Inflammatory macrophage (primary cell): ENCODE measurements around the gene LRBA.
"Not testable (repeated sequence)": the region's sequence is repeated elsewhere in the genome, so short reads cannot be mapped to it uniquely, and the experiment has no call there.

Experiments
- DNase-seq, 2 donors: peaks; one replicate each; pipeline ENCODE4 v3.0.0-alpha.2; 2020 to 2022

The LRBA gene

DNA sequence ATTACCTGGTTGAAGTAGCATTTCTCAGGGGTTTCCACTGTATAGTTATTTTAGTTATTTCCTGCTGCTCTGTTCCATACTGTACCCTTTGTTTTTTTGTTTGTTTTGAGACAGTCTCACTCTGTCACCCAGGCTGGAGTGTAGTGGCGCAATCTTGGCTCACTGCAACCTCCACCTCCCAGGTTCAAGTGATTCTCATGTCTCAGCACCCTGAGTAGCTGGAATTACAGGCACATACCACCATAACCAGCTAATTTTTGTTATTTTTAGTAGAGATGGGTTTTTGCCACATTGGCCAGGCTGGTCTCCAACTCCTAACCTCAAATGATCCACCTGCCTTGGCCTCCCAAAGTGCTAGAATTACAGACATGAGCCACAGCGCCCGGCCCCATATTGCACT is 457.3 kb downstream of the LRBA start:
- not testable (repeated sequence) for DNase-seq

DNA sequence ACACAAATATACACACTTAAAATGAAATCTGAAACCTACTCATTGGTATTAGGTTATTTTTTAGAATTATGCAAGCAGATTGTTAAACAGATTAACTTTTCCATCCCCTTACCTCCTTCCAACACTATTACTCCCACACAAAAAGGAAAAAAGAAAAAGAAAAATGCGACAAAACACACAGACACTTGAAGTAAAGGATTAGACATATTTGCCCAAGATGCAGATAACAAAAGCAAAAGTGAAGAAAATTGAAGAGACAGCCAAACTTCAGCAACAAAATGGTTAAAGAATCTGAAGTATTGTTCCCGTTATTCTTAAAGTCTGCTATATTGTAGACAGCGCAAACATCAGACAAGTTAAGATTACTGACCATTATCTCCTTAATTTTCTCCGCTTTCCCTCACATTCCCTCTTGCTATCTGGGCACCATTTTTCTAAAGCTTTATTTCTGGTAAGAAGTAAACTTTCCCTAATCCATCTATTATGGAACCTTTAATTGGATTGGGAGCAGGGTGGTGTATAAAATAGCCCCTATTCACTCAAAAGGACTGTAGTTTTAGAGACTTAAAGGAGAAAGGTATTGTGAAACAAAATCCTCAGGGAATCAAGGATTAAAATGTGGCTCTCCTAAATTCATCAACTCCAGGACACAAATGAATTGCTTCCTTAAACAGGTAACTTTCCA is 467.8 kb downstream of the LRBA start:
- no peak for DNase-seq

DNA sequence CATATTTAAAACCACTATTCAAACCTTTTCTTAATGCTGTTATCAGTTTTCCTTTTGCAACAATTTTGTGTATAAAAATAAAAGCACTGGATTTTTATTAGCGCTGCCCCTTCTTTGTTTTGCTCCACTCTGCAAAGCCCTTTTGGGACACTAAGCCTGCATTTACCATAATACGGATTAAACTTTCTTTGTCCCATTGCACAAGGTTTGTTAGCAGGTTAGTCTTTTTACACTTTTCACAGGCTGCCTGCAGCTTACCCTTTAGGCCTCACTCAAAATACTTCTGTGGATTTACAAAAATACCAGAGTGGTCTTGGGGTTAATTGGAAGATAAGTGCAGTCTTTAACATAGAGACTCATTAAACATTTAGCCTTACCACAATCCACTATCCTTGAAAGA is 468.8 kb downstream of the LRBA start:
- DNase-seq, result no peak

DNA sequence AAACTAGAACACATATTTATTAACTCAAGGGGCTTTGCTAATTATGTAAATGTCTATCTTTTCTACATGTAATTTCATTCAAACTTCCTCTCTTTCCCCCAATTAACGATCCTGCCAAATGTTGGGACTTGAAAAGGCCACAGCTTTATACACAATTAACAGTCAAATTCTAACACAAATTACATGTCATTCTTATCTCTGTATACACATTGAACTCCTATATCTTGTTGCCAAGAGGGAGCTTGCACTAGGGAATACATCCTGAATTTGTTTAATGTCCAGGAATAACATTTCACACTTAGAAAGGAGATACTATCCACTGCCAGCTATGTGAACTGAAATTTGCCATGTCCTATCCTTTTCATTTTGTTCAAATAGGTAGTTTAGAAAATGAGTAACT is 472.0 kb downstream of the LRBA start:
- no peak for DNase-seq

DNA sequence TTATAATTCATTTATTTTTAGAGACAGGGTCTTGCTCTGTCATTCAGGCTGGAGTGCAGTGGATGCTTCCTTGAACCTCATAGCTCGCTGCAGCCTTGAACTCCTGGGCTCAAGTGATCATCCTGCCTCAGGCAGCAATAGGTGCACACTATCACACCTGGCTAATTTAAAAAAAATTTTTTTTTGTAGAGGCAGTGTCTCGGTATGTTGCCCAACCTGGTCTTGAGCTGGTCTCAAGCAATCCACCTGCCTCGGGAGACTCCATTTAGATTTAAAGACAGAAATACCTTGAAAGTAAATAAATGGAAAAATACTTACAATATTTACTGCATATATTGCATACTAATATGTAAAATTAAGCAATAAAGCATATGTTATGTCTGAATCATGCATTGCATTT is 473.4 kb downstream of the LRBA start:
- DNase-seq, result no peak

DNA sequence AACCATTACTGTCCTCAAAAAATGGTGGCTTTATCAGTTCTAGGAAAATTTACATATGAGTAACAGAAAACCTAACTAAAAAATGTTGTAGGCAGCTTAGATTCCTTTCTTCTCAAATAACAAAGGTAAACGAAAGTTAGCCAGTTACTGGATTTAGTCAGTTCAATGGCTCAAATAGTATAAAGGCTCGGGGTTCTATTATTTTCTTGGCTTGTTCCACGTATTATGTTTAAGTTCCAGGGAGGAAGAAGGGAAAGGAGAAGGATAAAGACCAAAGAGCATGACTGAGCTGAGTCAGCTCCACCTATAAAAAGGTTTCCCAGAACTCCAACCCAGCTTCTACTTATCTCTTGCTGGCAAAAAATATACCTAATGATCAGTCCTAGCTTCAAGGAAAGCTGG is 474.1 kb downstream of the LRBA start:
- no peak for DNase-seq

DNA sequence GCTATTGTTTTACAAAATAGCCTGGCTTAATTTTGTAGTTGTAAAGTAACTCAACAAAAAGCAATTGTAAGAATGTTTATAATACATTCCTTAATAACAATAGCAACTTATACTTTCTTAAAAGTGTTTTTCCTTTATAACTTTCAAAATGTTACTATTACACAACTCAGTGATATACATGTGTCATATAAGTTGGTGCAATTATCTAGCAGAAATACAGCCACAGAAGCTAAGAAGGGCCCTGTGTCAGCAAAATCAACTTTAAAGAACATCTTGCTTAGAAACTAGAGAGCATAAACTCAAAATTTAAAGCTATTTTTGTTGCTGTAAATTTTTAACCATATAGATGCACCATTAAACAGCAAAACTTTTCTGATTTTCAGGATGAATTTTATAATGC is 474.5 kb downstream of the LRBA start:
- DNase-seq, result no peak

DNA sequence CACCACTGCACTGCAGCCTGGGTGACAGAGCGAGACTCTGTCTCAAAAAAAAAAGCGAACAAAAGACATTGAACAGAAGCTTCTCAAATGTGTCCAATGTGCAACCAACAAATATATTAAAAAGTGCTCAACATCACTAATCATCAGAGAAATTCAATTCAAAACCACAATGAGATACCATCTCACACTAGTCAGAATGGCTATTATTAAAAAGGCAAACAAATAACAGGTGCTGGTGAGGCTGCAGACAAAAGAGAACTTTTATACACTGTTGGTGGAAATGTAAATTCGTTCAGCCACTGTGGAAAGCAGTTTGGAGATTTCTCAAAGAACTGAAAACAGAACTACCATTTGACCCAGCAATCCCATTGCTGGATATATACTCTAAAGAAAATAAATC is 477.2 kb downstream of the LRBA start:
- not testable (repeated sequence) for DNase-seq

DNA sequence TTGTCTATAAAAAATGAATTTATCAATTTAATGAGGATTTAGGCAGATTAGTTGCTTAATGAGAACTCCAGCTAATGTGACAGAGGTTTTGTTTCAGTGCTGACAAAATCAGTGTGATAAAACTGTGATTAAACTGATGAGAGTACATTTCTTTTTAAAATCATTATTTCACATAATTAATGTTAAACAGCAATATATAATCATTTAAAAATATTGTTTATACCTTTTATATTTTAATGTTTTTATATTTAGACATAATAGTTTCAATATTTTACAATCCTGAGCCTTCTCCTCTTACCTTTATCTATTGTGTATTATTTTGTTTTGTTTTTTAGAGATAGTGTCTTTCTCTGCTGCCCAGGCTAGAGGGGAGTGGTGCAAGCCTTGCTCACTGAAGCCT is 480.3 kb downstream of the LRBA start:
- DNase-seq, result no peak

DNA sequence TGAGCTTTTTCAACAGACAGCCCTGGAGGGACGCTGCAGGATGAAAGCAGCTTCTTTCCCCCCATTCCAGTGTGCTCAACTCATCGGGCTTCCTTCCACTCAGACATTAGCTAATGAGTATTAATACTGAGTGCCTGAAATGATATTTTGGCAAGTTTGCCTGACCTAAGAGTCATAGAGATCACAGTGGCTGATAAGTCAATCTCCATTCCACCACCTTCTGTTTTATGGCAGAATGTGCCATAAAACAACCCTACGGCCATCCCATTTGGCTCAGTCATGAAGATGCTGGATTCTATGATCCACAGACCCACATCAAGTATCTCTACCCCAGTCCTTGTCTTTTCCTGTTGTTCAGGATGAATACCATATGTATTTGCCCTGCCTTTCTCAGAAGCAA is 481.4 kb downstream of the LRBA start:
- DNase-seq, result no peak

DNA sequence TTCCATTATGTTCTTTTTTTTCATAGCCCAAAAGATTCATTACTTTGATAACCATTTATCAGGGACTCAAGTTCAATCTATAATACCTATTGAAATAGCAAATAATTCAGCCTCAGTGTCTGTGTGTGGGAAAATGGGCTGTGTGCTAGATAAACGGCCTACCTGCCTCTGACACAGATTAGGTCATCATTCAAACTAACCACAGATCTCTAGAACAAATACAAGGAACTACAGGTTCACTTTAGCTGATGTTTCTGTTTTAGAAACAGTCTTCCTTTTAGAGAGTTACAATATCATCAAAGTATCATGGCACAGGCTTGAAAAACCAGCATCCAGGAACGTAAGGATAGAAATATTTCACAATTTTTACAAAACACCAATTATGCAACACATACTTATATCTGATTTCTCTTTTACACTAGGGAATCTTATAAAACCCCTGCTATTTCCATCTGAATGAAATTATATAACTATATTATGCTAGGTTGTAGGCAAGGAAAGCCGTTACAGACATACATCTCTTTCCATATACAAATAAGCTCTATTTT is 489.7 kb downstream of the LRBA start:
- no peak for DNase-seq

DNA sequence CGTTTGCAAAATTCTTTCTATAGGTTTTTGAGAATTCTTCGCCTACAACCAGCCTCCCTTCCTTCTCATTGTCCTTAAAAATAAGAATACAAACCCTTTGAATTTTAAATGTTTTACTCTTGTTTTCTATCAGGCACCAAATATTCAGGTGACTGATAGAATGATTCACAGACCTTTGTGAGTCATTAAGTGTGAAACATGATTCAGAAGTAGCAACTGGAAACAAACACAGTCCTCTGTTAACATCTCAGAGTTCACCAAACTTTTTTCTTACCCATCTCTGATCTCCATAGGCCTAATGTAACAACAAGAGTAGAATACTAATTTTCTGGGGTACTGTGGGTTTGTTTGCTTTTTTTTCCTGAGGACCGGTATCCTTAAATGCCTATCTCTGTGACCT is 496.5 kb downstream of the LRBA start:
- no peak for DNase-seq

DNA sequence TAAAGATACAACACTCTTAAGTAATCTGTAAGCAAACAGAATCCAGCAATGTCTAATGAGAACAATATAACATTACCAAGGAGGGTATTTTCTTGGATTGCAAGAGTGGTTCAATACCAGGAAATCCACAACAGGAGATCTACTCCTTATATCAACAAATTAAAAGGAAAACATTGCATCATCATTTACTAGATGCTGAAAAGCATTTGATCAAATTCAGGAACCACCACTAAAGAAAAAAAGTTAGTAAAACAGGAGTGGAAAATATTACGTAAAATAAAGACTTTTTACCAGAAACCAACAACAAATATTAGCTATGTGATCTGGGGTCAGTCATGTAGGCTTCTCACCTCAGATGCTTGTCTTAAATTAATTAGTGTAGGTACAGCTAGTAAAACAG is 499.9 kb downstream of the LRBA start:
- DNase-seq, result no peak

DNA sequence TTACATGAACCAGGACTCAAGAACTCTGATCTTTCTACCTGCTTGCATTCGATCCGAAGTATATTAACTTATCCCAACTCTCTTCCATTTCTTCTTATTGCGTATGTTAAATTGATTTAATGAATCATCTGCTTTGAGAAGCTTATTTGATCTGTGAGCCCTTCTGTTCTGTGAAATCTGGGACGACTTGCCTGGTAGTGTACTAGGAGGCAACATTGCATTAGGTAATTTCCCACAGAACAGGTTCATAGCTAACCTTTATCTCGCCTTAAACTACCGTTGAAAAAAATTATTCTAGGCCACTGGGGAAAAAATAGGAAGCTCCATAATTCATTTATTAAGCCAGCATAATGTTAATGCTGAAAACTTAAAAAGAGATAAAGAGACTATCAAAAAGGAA is 500.4 kb downstream of the LRBA start:
- DNase-seq, result no peak

DNA sequence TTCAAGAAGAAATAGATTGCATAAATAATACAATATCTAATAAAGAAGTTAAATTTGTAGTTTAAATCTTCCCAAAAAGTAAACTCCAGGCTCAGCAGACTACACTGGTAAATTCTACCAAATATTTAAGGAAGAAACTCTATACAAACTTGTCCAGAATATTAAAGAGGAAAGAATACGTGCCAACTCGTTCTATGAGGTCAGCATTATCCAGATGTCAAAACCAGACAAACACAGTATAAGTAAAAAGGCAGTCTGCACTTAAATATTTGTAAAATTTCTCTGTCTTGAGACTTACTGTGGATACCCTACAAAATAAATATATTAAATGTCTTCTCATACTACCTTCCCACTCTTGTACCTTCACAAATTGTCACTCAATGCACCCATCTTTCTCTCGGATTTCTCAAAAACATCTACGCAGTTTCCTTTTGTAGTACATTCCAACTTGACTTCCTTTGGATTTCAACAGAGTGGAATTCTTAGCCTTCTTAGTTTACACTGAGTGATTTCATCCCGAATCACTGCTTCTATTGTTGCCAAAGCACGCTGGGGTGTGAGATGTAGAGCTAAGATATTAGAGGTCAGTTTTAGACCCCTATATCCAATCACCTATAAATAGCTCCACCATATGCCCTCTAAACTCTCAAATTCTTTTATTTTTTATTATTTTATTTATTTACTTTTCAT is 504.8 kb downstream of the LRBA start:
- no peak for DNase-seq

DNA sequence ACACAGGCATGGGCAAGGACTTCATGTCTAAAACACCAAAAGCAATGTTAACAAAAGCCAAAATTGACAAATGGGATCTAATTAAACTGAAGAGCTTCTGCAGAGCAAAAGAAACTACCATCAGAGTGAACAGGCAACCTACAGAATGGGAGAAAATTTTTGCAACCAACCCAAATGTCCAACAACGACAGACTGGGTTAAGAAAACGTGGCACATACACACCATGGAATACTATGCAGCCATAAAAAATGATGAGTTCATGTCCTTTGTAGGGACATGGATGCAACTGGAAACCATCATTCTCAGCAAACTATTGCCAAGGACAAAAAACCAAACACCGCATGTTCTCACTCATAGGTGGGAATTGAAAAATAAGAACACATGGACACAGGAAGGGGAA is 507.4 kb downstream of the LRBA start:
- not testable (repeated sequence) for DNase-seq

DNA sequence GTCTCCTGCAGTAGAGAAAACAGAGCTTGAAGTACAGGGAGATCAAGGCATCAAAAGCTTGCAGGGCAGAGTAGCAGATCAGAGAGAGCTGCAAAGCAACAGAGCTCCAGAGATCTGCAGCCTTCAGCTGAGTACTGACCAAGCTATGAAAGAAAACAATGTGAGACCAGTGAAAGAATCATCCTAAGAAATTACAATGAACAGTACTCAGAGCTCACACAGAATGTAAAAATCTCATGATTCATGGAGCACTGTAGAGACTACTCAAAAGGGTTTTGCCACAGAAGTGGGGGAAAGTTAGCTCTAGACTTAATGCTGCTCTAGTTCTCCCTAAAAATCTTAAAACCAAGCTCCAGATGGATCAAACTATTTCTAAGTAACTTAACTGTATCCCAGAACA is 513.1 kb downstream of the LRBA start:
- no peak for DNase-seq

DNA sequence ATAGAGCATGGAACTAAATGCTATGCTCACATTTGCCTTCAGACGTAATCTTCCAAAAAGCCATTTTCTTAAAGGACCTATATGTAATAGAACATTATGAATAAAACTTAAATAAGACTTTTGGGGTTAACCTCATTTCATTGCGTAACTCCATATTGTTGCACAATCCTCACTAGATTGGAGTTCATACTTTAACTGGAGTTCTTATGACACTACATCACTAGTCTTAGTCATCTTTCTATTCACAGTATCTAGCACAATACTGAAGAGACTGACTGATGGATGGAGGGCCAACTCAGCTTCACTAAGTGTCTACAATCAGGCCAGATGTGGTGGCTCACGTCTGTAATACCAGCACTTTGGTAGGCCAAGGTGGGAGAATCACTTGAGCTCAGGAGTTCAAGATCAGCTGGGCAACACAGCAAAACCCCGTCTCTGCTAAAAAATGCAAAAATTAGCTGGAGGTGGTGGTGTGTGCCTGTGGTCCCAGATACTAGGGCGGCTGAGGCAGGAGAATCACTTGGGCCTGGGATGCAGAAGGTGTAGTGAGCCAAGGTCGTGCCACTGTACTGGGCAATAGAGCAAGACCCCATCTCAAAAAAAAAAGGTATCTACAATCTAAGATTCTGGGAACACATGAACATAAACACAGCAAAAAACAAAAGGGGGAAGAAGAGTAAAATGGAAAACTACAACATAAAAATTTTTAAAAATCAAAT is 513.9 kb downstream of the LRBA start:
- peak; percentile 57 to 76 for DNase-seq

DNA sequence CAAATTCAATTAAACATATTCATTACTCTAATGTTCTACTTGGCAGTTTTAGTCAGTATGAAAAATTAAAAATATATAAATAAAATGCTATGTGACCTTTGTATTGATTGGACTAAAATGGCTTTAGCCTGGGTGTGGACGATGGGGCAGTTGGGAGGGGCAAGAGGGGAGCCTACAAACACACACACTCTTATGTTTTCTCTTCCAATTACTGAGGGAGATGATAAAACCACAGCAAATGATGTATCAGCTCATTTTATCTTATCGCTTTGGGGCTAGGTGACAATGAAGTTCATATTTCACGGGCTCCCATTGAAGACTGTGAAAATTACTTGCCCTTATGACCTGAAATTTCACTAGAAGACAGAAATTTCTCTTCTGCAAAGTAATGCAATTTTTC is 517.5 kb downstream of the LRBA start:
- DNase-seq, result no peak

DNA sequence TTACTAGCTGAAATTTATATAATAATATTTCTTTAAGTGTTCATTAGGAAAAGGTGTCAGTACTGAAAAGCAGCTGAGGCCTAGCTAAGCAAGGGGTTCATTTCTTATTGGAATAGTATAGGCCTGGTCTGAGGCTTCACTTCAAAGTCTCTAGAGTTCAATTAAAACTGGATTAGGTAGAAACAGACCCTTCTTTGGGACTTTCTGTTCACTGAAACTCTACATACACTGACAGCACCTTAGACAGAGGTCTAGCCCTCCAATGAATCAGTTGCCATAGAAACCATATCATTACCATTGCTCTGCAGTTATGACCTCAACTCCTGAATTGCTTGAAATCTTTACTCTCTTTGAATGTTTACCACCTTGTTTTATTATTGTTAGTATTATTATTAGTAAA is 519.5 kb downstream of the LRBA start:
- no peak for DNase-seq

DNA sequence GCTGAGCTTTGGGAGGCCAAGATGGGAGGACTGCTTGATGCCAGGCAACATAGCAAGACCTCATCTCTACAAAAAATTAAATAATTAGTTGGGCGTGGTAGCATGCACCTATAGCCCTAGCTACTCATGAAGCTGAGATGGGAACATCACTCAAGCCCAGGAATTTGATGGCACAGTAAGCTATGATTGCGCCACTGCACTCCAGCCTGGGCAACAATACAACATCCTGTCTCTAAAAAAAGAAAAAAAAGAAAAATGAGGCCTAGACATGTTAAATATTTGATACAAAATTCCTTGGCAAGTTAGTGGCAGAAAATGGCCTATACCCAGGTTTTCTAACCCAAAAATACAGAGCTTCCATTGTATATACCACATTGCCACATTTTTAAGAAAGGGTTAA is 521.2 kb downstream of the LRBA start:
- DNase-seq, result no peak

DNA sequence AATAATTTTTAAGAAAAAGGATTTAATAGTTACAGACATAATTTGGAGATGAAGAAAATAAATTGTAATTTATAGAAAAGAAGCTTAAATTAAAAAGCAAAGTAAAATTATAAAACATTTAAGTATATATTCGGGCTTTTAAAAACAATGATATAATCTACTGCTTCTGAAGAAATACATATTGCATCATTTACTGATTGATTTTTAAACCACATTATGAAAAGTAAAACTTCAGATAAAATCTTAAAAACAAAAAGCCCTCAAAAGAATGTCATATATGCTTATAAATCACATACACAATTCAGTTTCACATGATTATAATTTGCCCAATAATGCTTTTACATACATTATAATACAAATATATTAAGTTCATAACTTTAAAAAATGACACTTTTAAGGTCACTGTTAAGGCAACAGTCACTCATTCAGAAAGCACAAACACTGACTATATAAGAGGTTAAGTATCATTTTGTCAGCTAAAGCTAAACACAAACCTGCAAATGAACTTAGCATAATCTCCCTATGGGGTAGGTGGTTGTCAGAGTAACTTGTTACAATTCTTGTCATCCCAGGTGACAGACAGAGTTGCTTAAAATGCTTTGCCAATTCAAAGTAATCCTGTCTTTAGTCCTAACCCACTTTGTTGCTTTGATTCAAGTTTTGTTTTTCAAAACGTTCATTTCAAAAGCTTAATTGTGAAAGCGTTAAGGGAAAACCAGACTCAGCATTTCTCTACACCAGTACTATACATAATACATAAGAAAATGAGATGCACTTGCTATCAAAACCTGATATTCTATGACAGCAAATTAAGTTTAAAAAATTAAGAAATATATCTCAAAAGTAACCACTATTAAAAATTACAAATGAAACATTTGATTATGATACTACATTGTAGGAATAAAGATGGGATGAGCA is 523.7 kb downstream of the LRBA start:
- DNase-seq, result no peak

DNA sequence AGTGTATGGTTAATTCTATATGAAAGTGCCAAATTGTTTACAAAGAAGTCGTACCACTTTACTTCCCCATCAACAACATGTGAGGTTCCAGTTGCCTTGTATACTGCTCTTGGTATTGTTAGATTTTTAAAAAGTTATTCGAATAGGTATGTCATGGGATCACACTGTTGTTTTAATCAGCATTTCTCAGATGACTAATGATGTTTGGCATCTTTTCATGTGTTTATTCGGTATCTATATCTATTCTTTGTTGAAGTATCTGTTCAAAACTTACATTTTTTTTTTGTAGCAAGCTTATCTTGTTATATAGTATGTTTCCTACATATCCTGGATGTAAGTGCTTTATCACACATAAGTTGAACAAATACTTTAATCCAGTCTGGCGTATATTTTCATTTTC is 532.5 kb downstream of the LRBA start:
- no peak for DNase-seq
